Measurements from ENCODE around the gene RAD51B. TPM values are rescaled to one million over a fixed set of nuclear protein-coding genes. Genes with fewer than 3 reads are reported as not detected.

RAD51B gene
- total and polyA plus RNA-seq, 9 of the 15 experiments (the other 6 are each of a cell fraction or from before 2014, with no cell fraction given): 8.5 to 17.3 (median 11.3) TPM

- FAIRE-seq: no peak
- TF ChIP-seq MAFF (IDR thresholded peaks at IDR 0.05; ENCODE audit: low read length) (no peak), CAMTA2 (CRISPR knock-in tag; conservative IDR thresholded peaks at IDR 0.05) (no peak), SIX5 (IDR thresholded peaks at IDR 0.05; ENCODE audit: borderline replicate concordance in 1 of 2, insufficient read depth in 1 of 2, low read depth in 1 of 2, low read length in 2 of 2) (no peak), SPI1 (IDR thresholded peaks at IDR 0.05; ENCODE audit: borderline replicate concordance, low read depth, low read length) (no peak), IRF1 (CRISPR knock-in tag; IDR thresholded peaks at IDR 0.05; ENCODE audit: borderline replicate concordance) (no peak), XRCC3 (IDR thresholded peaks at IDR 0.05) (no peak), FIP1L1 (IDR thresholded peaks at IDR 0.05; ENCODE audit: low read depth, low read length, poor library complexity, severe bottlenecking) (no peak)
- TF ChIP-seq, protein P1, sequence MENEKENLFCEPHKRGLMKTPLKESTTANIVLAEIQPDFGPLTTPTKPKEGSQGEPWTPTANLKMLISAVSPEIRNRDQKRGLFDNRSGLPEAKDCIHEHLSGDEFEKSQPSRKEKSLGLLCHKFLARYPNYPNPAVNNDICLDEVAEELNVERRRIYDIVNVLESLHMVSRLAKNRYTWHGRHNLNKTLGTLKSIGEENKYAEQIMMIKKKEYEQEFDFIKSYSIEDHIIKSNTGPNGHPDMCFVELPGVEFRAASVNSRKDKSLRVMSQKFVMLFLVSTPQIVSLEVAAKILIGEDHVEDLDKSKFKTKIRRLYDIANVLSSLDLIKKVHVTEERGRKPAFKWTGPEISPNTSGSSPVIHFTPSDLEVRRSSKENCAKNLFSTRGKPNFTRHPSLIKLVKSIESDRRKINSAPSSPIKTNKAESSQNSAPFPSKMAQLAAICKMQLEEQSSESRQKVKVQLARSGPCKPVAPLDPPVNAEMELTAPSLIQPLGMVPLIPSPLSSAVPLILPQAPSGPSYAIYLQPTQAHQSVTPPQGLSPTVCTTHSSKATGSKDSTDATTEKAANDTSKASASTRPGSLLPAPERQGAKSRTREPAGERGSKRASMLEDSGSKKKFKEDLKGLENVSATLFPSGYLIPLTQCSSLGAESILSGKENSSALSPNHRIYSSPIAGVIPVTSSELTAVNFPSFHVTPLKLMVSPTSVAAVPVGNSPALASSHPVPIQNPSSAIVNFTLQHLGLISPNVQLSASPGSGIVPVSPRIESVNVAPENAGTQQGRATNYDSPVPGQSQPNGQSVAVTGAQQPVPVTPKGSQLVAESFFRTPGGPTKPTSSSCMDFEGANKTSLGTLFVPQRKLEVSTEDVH (IDR thresholded peaks at IDR 0.05; ENCODE audit: low read depth, partially characterized antibody): no peak
- TF ChIP-seq, protein P2, sequence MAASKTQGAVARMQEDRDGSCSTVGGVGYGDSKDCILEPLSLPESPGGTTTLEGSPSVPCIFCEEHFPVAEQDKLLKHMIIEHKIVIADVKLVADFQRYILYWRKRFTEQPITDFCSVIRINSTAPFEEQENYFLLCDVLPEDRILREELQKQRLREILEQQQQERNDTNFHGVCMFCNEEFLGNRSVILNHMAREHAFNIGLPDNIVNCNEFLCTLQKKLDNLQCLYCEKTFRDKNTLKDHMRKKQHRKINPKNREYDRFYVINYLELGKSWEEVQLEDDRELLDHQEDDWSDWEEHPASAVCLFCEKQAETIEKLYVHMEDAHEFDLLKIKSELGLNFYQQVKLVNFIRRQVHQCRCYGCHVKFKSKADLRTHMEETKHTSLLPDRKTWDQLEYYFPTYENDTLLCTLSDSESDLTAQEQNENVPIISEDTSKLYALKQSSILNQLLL (CRISPR knock-in tag; IDR thresholded peaks at IDR 0.05; ENCODE audit: borderline replicate concordance): no peak
- H3K36me3 ChIP-seq (ENCODE audit: control insufficient read depth, insufficient read depth, low read length): no peaks in the 10 kb centered on the region
- no peaks in the 10 kb centered on the region for H3K27me3 ChIP-seq (ENCODE audit: control insufficient read depth in 2 of 2, insufficient read depth in 2 of 2, low read length in 2 of 2)
- ChIA-PET CTCF (ENCODE audit: low intra/inter-chr PET ratio) (no interaction called here), POLR2A (no interaction called here)
- intact Hi-C loops (cut with micrococcal nuclease) (loop anchor here (5.0 kb wide), 2 partner anchors 307 to 877 kb away; no protein-coding TSS in a partner anchor), in situ Hi-C loops (cut with MboI) (loop anchor here (10.0 kb wide), 1 partner anchor 304 kb away; no protein-coding TSS in a partner anchor)
- no TSS peak for BruUV-seq (replicated peaks)
- H3K4me3 ChIP-seq: no peak overlapping the region
- no peaks in the 10 kb centered on the region for H3K79me2 ChIP-seq (ENCODE audit: control insufficient read depth, insufficient read depth, low read length)
- H3K4me2 ChIP-seq (ENCODE audit: insufficient read depth, low read length): no peak overlapping the region
- H3K27ac ChIP-seq (ENCODE audit: extremely low read depth, low read depth, low read length): no peak overlapping the region
- H3K9me3 ChIP-seq (replicated peaks; ENCODE audit: control insufficient read depth, insufficient read depth, low read depth, low read length): no peaks in the 10 kb centered on the region
- 0 out of 2 replicates have a peak, but pooled peaks cover 3% of the 10 kb centered on the region for H4K20me1 ChIP-seq (replicated peaks; ENCODE audit: control insufficient read depth, insufficient read depth, low read length)
- WGBS (ENCODE audit: insufficient coverage, low coverage, missing lambda C conversion rate): 7% methylated on average over 4 of the region's 4 CpGs
- H3K4me1 ChIP-seq (replicated peaks in 1 of 2; ENCODE audit: control insufficient read depth in 2 of 2, insufficient read depth in 2 of 2, low read length in 2 of 2): no peaks in the 10 kb centered on the region
- no peak overlapping the region for H3K9ac ChIP-seq (ENCODE audit: insufficient read depth in 1 of 2, low read depth in 2 of 2, low read length in 2 of 2)
- ATAC-seq: no peak
- H2AFZ ChIP-seq (ENCODE audit: low read depth, low read length): no peak overlapping the region
- no peaks in the 10 kb centered on the region for H3K9me1 ChIP-seq (ENCODE audit: control insufficient read depth, insufficient read depth, low read length)
- no peak for DNase-seq (ENCODE audit: extremely low read depth in 1 of 4, low spot score in 3 of 4)
Observed at GRCh38 chr14:67940486-67941455, 121.2 kb downstream of the RAD51B start.

Measured in K562 (cell line).